ENCODE data around the gene CCS. TPM values are rescaled to one million over a fixed set of nuclear protein-coding genes. Genes with fewer than 3 reads are reported as not detected.

Gene CCS
- total and polyA plus RNA-seq, 8 donors, result 19.3 to 131 (median 59.1) TPM

GRCh38 chr11:66566221-66566620 lies 26.8 kb upstream of the CCS start:
- WGBS, 5 donors, result 88 to 95% (median 95%) methylated on average over 8 of the region's 8 CpGs
- H3K4me1 ChIP-seq, result peaks cover 15 to 22% (median 20%) of the 10 kb centered on the region in 4 donors
- intact Hi-C loops (cut with DNase I; ENCODE audit: low total_unique reads), result no loop called here
- H3K36me3 ChIP-seq, result peaks cover 0 to 47% (median 22%) of the 10 kb centered on the region in 4 donors
- peaks cover 0 to 6% (median 0%) of the 10 kb centered on the region in 3 donors for H3K27me3 ChIP-seq
- no peak overlapping the region for H3K27ac ChIP-seq
- no peaks in the 10 kb centered on the region for H3K9me3 ChIP-seq
- no peak for TF ChIP-seq EP300 (IDR thresholded peaks at IDR 0.05)
- TF ChIP-seq CTCF (IDR thresholded peaks at IDR 0.05), result no peak
- H3K4me3 ChIP-seq, result no peak overlapping the region
- no peak for DNase-seq

DNA sequence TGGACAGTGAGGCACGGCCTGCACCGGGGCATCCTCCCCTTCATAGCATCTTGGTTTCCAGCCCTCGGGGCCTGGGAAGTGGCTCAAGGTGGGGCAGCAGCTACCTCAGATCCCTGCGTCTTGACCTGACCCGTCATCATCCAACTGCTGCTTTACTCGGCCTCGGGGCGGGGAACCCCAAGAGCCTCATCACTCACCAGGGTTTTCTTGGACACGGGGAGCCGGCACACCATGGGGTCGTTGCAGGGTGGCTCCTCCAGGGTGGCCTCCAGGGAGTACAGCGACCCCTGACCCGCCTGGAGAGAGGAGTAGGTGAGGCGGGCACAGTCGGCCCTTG lies 25.2 kb upstream of the CCS start:
- no peak for TF ChIP-seq POLR2A (IDR thresholded peaks at IDR 0.05)
- TF ChIP-seq EP300 (IDR thresholded peaks at IDR 0.05), result no peak
- TF ChIP-seq POLR2AphosphoS5 (IDR thresholded peaks at IDR 0.05), result no peak
- TF ChIP-seq CTCF (IDR thresholded peaks at IDR 0.05), result no peak
- Histone ChIP-seq H3K4me3 (peak overlapping the region; percentile 64 to 76 (median 68)), H3K4me1 (peaks cover 15 to 22% (median 20%) of the 10 kb centered on the region in 4 donors), H3K27me3 (peaks cover 0 to 6% (median 0%) of the 10 kb centered on the region in 3 donors), H3K36me3 (peaks cover 0 to 42% (median 22%) of the 10 kb centered on the region in 4 donors), H3K27ac (peak overlapping the region in 2 of 5 donors; percentile 41 to 69), H3K9me3 (no peaks in the 10 kb centered on the region)
- intact Hi-C loops (cut with DNase I; ENCODE audit: low total_unique reads), result no loop called here
- WGBS, 5 donors, result 64 to 80% (median 66%) methylated on average over 8 to 15 of the region's 15 CpGs
- DNase-seq, result no peak

GRCh38 chr11:66568124-66568916 lies 24.7 kb upstream of the CCS start, which contains the start of gene CTSF:
TSS of gene CTSF (minus strand) at chr11:66568606. CDS start at chr11:66568486, 120 bp downstream.
- DNase-seq, result peak; percentile 91 to 93
- Histone ChIP-seq H3K4me1 (peaks cover 15 to 22% (median 20%) of the 10 kb centered on the region in 4 donors), H3K27me3 (peaks cover 0 to 6% (median 0%) of the 10 kb centered on the region in 3 donors), H3K9me3 (no peaks in the 10 kb centered on the region), H3K36me3 (peaks cover 0 to 37% (median 22%) of the 10 kb centered on the region in 4 donors), H3K4me3 (peak within 1 kb of the TSS; percentile 64 to 76 (median 68)), H3K27ac (peak within 1 kb of the TSS in 2 of 5 donors; percentile 41 to 69)
- 2 to 5% (median 3%) methylated on average over 30 to 77 of the region's 77 CpGs for WGBS, 5 donors
- intact Hi-C loops (cut with DNase I; ENCODE audit: low total_unique reads), result no loop called here
- TF ChIP-seq POLR2AphosphoS5 (IDR thresholded peaks at IDR 0.05), result peak in 2 of 3 donors; percentile 9 to 77
- TF ChIP-seq EP300 (IDR thresholded peaks at IDR 0.05), result no peak

DNA sequence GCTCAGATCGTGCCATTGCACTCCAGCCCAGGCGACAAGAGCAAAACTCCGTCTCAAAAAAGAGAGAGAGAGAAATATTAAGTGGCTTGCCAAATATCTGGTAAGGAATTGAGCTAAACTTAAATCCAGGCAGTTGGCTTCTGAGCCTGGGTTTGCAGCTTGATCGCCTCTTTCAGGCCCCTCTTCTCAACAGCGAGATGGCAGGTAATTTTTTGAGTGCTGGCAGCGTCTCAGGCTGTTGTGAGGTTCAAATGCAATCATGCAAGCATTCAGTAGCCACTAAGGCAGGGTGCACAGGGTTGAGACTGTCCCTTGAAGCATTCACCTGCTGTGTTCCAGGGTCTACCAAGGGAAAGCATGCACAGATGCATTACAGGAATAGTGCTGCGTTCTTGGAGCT lies 23.9 kb upstream of the CCS start:
- intact Hi-C loops (cut with DNase I; ENCODE audit: low total_unique reads), result no loop called here
- no peak overlapping the region for H3K27ac ChIP-seq
- peak overlapping the region in 1 of 4 donors; percentile 76 for H3K4me3 ChIP-seq
- WGBS, 5 donors, result 79 to 90% (median 88%) methylated on average over 7 of the region's 7 CpGs
- peaks cover 0 to 29% (median 16%) of the 10 kb centered on the region in 4 donors for H3K36me3 ChIP-seq
- peaks cover 15 to 22% (median 20%) of the 10 kb centered on the region in 4 donors for H3K4me1 ChIP-seq
- DNase-seq, result no peak
- peaks cover 0 to 6% (median 0%) of the 10 kb centered on the region in 3 donors for H3K27me3 ChIP-seq
- H3K9me3 ChIP-seq, result no peaks in the 10 kb centered on the region
- TF ChIP-seq POLR2A (IDR thresholded peaks at IDR 0.05) (no peak), EP300 (IDR thresholded peaks at IDR 0.05) (no peak), CTCF (IDR thresholded peaks at IDR 0.05) (no peak), POLR2AphosphoS5 (IDR thresholded peaks at IDR 0.05) (no peak)
